GM20000 (cell line): Measurements from ENCODE around the gene LRMDA.

Source experiments
- DNase-seq: peaks from one replicate; pipeline ENCODE4 v3.0.0; 2012; ENCODE audit warnings: low spot score
- CTCF ChIP-seq: IDR thresholded peaks from 2 replicates; pipeline ENCODE4 v1.5.1; 2012; ENCODE audit warnings: mild to moderate bottlenecking, control low read depth; ENCODE audit errors: extremely low read depth, missing control alignments

Gene LRMDA

DNA sequence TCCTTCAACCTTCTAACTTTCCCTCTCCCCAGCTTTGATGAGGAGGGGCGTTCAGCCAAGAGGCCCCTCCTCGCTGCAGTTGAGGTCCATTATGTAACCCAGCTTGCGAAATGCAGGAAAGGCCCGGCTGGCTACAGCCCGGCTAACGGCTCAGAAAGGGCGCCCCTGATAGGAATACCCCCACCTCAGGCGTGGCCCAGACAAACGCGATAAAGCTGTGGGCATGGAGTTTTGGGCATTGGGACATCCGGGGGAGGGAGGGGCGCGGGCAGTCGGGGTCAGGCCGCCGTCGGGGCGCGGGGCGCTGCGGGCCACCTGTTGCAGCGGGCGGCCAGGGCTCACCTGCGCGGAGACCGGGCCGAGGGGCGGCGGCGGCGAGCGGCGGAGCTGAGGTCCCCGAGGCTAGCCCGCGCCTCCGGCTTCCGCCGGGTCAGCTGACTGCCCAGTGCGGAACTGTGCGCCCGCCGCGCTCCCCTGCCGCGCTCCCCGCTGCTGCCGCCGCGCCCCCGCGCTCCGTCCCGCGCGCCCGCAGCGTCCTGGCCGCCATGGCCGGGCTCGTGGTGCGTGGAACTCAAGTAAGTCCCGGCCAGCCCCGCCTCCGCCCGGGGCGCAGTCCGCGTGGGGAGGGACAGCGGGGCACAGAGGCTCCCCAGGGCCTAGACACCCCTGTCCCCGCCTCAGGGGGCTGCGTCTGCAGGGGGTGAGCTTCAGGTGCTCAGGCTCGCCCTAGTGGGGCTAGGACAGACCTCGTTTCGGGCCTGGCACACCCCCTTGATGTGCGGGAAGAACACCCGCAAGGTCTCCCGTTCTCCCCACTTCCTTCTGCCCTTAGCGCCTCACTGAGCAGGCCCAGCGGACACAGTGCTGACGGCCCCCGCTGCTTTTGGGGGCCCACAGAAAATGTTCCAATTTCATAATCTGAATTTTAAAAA lies at the start of gene LRMDA:
TSS of gene LRMDA (plus strand) at position 445 of the 932 bp plus-strand sequence.
- peak; percentile 70 for DNase-seq
- TF ChIP-seq CTCF, result no peak

GRCh38 chr10:75386128-75386527 lies 45.3 kb upstream of the LRMDA start:
- TF ChIP-seq CTCF, result no peak

GRCh38 chr10:75388082-75388481 lies 43.3 kb upstream of the LRMDA start:
- no peak for TF ChIP-seq CTCF

More at GRCh38 chr10:75386128-75386527, 45.3 kb upstream of the LRMDA start:
- DNase-seq, result no peak

GRCh38 chr10:75390178-75390577 lies 41.2 kb upstream of the LRMDA start:
- no peak for DNase-seq

More at GRCh38 chr10:75388082-75388481, 43.3 kb upstream of the LRMDA start:
- DNase-seq, result no peak

DNA sequence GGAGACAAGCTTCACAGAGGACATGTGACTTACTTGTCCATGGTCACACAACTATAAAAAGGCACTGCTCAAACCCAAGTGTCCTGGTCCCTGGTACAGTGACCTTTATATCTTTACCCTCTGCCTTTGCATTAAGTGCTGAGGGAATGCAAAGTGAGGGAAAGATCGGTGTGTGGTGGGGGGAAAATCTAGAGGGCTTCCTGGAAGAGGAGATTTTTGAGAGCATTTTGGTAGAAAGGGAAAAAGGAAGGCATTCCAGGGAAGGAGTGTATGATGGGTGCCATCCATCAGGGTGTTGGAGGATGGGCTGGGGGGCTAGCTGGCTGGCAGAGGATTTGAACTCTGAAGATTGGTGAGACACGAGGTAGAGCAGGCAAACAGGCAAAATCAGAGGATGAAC lies 39.2 kb upstream of the LRMDA start:
- no peak for TF ChIP-seq CTCF
- no peak for DNase-seq

More at GRCh38 chr10:75390178-75390577, 41.2 kb upstream of the LRMDA start:
- no peak for TF ChIP-seq CTCF

DNA sequence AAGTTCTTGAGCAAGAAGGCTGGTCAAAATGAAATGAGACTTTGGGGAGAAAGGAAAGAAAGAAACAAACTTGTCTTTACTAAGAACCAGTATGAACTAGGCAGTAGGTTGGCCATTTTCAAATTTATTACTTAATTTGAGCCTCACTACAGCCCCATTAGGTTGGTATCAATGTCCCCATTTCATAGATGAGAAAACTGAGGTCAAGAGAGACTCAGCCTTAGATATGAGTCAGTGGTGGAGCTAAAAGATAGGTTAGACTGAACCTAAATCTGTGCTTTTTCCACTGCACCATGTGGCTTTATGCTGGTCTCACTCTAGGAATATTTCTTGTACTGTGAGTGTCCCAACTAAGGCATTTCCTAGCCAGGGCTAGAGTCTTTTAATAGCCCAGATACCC lies 38.7 kb upstream of the LRMDA start:
- no peak for TF ChIP-seq CTCF
- no peak for DNase-seq

- no peak for DNase-seq
- no peak for TF ChIP-seq CTCF
Observed at GRCh38 chr10:75394221-75394620, 37.2 kb upstream of the LRMDA start.
